Small intestine (tissue), 7 donors: ENCODE measurements around the gene CPD. TPM values are rescaled to one million over a fixed set of nuclear protein-coding genes. Genes with fewer than 3 reads are reported as not detected.

Source experiments
- DNase-seq, 2 donors: peaks; one replicate each; pipeline versions ENCODE4 v3.0.0 to v3.0.0-alpha.2; 2013
- FAIRE-seq: peaks from 2 replicates; lab custom pipeline; 2012; peaks lifted over from hg19 to GRCh38; lab: Jason Lieb, UNC
- H3K27ac ChIP-seq, 3 donors: one replicate each; pipeline ENCODE4 v1.5.1; 2013; ENCODE audit warnings: low read length in 2 of 3, mild to moderate bottlenecking in 2 of 3, control low read depth in 1 of 3, inconsistent platforms in 1 of 3, low read depth in 1 of 3, moderate library complexity in 1 of 3
- H3K27me3 ChIP-seq, 3 donors: one replicate each; pipeline ENCODE4 v1.6.1; 2013; ENCODE audit warnings: low read length in 3 of 3, inconsistent platforms in 1 of 3; ENCODE audit not compliant: control insufficient read depth in 3 of 3, insufficient read depth in 3 of 3
- H3K36me3 ChIP-seq, 3 donors: one replicate each; pipeline ENCODE4 v1.6.1; 2013; ENCODE audit warnings: low read length in 3 of 3, inconsistent platforms in 1 of 3, low read depth in 1 of 3, mild to moderate bottlenecking in 1 of 3, moderate library complexity in 1 of 3; ENCODE audit not compliant: control insufficient read depth in 3 of 3, insufficient read depth in 2 of 3
- H3K4me1 ChIP-seq, 3 donors: one replicate each; pipeline ENCODE4 v1.6.1; 2013; ENCODE audit warnings: low read length in 2 of 3, inconsistent platforms in 1 of 3, low read depth in 1 of 3, mild to moderate bottlenecking in 1 of 3, moderate library complexity in 1 of 3; ENCODE audit not compliant: control insufficient read depth in 3 of 3, insufficient read depth in 2 of 3
- H3K4me3 ChIP-seq, 3 donors: one replicate each; pipeline ENCODE4 v1.5.1; 2013; ENCODE audit warnings: low read length in 3 of 3, control low read depth in 1 of 3, inconsistent platforms in 1 of 3, low read depth in 1 of 3, mild to moderate bottlenecking in 1 of 3, moderate library complexity in 1 of 3
- H3K9me3 ChIP-seq, 2 donors: one replicate each; pipeline ENCODE4 v1.6.1; 2013; ENCODE audit warnings: low read depth in 1 of 2, low read length in 1 of 2; ENCODE audit not compliant: control insufficient read depth in 2 of 2, insufficient read depth in 1 of 2
- WGBS, 3 donors: extraction: QIAGEN DNeasy Blood & Tissue Kit; methylation state at CpG; one replicate each; pipeline ENCODE4 v1.1.7; 2013; 5-methylcytosine and 5-hydroxymethylcytosine counted together
- polyA plus RNA-seq, 4 donors: library from polyadenylated mRNA; stranded (reverse) in 3 of 4; unstranded in 1 of 4; fragments of 200-250 nt in 3 of 4; fragments of 120-200 nt in 1 of 4; gene quantifications; one replicate each; pipeline versions ENCODE4 v1.2.1 to v1.2.3, GENCODE V29; 2013
- donor health status: healthy with polysubstance abuse.
- donor health status: control.
- donor health status: control.
- donor health status: Bipolar disorder and iron deficiency.
- donor health status: healthy.

CPD gene
- polyA plus RNA-seq, 4 donors = 6.2 to 64.1 (median 13.4) TPM

DNA sequence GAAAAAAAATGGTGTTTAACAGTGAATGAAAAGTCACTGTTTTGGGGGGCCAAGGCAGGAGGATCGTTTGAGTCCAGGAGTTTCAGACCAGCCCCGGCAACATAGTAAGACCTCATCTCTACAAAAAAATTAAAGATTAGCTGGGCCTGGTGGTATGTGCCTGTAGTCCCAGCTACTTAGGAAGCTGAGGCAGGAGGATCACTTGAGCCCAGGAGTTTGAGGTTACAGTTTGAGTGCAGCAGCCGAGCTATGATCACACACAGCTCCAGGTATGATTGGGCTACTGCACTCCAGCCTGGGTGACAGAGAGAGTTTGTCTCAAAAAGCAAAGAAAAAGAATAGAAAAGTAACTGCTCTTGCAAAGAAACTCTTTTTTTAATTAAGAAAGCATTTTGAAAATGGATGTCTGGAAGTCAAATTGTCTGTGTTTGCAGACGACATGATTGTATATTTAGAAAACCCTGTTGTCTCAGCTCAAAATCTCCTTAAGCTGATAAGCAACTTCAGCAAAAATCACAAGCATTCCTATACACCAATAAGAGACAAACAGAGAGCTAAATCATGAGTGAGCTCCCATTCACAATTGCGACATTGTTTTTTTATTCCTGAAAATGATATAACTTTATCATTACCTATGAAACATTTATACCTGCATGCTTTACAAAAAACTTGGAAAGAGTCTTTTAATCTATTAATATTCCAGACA lies 20.5 kb upstream of the CPD start:
- Histone ChIP-seq H3K9me3 (peaks cover 0 to 4% of the 10 kb centered on the region in 2 donors), H3K27ac (no peak overlapping the region), H3K4me1 (peaks cover 0 to 9% (median 2%) of the 10 kb centered on the region in 3 donors), H3K4me3 (no peak overlapping the region), H3K36me3 (no peaks in the 10 kb centered on the region), H3K27me3 (peaks cover 0 to 1% (median 0%) of the 10 kb centered on the region in 3 donors)
- DNase-seq = no peak
- 69 to 75% (median 74%) methylated on average over 5 of the region's 5 CpGs for WGBS, 3 donors
- no peak for FAIRE-seq

- DNase-seq (no peak), FAIRE-seq (no peak)
- 70 to 77% (median 76%) methylated on average over 8 of the region's 8 CpGs for WGBS, 3 donors
- H3K4me3 ChIP-seq = no peak overlapping the region
- H3K4me1 ChIP-seq = peaks cover 0 to 9% (median 2%) of the 10 kb centered on the region in 3 donors
- H3K36me3 ChIP-seq = no peaks in the 10 kb centered on the region
- H3K9me3 ChIP-seq = peaks cover 0 to 4% of the 10 kb centered on the region in 2 donors
- no peak overlapping the region for H3K27ac ChIP-seq
- no peaks in the 10 kb centered on the region for H3K27me3 ChIP-seq
These were observed 18.5 kb upstream of the CPD start for GRCh38 chr17:30360086-30360808.

GRCh38 chr17:30361766-30362279 lies 16.9 kb upstream of the CPD start:
- Histone ChIP-seq H3K4me3 (no peak overlapping the region), H3K27ac (no peak overlapping the region), H3K36me3 (no peaks in the 10 kb centered on the region), H3K4me1 (peaks cover 0 to 6% (median 2%) of the 10 kb centered on the region in 3 donors), H3K9me3 (peaks cover 0 to 4% of the 10 kb centered on the region in 2 donors), H3K27me3 (no peaks in the 10 kb centered on the region)
- FAIRE-seq = no peak
- 97 to 99% (median 99%) methylated on average over 4 of the region's 4 CpGs for WGBS, 3 donors
- no peak for DNase-seq

DNA sequence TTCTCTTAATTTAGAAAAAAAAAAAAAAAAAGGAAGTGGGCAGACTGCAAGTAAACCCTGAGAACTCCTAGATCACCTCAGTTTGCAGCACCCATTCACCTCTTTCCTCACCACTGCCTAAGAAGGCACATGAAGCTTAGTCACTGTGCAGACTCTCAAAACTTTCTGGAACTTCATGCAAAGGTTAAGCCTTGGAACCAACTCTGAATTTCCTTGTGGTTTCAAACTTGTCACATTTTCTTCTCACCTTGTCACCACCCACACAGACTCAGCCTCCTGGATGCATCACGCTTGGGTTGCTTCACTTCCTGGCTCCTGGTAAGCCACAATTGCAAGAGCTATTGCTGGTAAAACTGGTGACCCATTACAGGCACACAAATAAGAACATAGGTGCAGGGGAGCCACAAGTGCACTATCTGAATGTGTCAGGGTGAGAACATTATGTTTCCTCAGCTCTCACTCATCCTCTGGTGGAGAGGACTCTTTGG lies 15.0 kb upstream of the CPD start:
- Histone ChIP-seq H3K9me3 (peaks cover 0 to 4% of the 10 kb centered on the region in 2 donors), H3K27ac (no peak overlapping the region), H3K36me3 (no peaks in the 10 kb centered on the region), H3K4me1 (no peaks in the 10 kb centered on the region), H3K4me3 (no peak overlapping the region), H3K27me3 (no peaks in the 10 kb centered on the region)
- WGBS, 3 donors = 47 to 57% (median 56%) methylated on average over 1 of the region's 1 CpG
- DNase-seq = peak in 1 of 2 donors; percentile 77
- no peak for FAIRE-seq

DNA sequence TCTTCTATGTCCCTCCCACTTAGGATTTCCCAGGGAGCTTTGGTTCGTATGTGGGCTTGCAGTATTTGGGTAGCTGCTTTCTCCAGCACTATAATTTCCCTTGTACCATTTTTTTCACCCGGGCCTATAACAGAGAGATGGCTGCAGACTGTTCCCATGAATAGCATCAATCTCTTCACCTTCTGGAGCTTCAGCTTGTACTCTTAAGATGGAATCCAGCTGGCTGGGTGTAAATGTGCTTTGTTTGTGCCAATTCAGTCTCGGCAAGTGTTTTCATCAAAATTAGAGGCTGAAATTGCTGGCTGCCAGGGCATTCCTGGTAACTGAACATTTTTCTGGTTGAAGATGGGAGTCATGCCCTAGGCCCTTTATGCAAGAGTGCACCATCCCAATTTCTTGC lies 12.2 kb upstream of the CPD start:
- DNase-seq = no peak
- no peak overlapping the region for H3K4me3 ChIP-seq
- H3K27ac ChIP-seq = no peak overlapping the region
- no peaks in the 10 kb centered on the region for H3K36me3 ChIP-seq
- peaks cover 0 to 4% of the 10 kb centered on the region in 2 donors for H3K9me3 ChIP-seq
- WGBS, 3 donors = 73 to 93% (median 89%) methylated on average over 3 of the region's 3 CpGs
- FAIRE-seq = no peak
- H3K27me3 ChIP-seq = no peaks in the 10 kb centered on the region
- peaks cover 0 to 3% (median 0%) of the 10 kb centered on the region in 3 donors for H3K4me1 ChIP-seq

DNA sequence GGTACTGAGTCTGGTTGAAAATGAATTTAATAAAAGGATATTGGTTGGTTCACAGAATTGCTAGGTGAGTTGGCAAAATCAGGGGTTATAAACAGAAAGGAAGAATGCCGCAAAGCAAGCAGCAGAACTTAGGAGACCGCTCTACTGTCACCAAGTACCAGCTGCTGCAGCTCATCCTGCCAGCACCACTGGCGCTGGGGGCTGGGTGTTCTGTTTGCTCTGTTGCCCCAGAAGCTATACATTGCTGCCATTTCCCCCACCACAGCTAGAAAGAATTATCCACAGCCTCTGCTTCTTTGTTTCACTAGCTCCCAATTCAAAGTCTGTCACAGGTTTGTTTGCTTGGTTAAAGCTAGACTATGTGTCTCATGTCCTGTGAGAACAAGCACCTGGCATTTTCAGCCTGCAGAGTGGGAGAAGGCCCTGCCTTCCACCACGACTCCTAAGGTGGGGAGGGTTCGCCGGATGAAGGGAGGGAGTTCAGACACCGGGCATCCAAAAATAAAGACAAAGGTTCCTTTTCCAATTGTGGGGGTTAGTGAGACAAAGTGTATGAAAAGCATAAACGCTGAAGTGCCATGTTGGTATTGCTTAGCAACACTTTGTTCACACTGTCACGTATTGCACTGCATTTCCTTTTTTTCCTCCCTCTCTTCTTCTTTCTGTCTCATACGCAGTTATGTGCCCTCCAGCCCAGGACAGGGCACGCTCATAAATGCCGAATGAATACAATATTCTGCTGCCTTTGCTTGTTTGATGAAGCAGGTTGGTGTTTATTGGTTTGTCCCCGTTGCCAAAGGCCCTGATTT lies 9.6 kb upstream of the CPD start:
- 76 to 92% (median 83%) methylated on average over 13 of the region's 13 CpGs for WGBS, 3 donors
- H3K27ac ChIP-seq = no peak overlapping the region
- no peak overlapping the region for H3K4me3 ChIP-seq
- no peaks in the 10 kb centered on the region for H3K27me3 ChIP-seq
- H3K36me3 ChIP-seq = no peaks in the 10 kb centered on the region
- DNase-seq (no peak), FAIRE-seq (no peak)
- H3K9me3 ChIP-seq = no peaks in the 10 kb centered on the region
- H3K4me1 ChIP-seq = peaks cover 0 to 3% (median 0%) of the 10 kb centered on the region in 3 donors

DNA sequence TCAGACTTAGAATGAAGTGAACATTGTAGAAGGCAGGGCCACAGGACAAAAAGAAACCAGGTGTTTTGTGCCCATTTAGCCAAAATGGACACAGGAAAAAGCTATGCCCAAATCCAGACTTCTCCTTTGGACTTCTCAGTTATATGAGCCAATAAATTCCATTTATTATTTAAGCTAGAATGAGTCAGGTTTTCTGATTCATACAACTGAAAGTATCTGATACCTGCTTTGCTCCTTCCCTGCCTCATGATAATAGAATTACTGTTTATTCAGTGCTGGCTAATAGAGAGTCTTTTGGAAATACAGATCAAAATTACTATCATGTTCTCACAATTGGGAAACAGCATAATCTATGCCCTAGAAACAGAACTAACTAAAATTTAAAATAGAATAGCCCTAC lies 8.7 kb upstream of the CPD start:
- peaks cover 0 to 3% (median 0%) of the 10 kb centered on the region in 3 donors for H3K4me1 ChIP-seq
- H3K27me3 ChIP-seq = no peaks in the 10 kb centered on the region
- no peak overlapping the region for H3K4me3 ChIP-seq
- no peak for FAIRE-seq
- peak in 1 of 2 donors; percentile 49 for DNase-seq
- no peak overlapping the region for H3K27ac ChIP-seq
- H3K36me3 ChIP-seq = no peaks in the 10 kb centered on the region
- H3K9me3 ChIP-seq = no peaks in the 10 kb centered on the region

- Histone ChIP-seq H3K4me1 (peaks cover 3 to 9% (median 5%) of the 10 kb centered on the region in 3 donors), H3K27ac (no peak overlapping the region), H3K36me3 (no peaks in the 10 kb centered on the region), H3K9me3 (no peaks in the 10 kb centered on the region), H3K27me3 (no peaks in the 10 kb centered on the region), H3K4me3 (no peak overlapping the region)
- FAIRE-seq = no peak
- 78 to 89% (median 89%) methylated on average over 2 of the region's 2 CpGs for WGBS, 3 donors
- no peak for DNase-seq
These were observed 6.0 kb upstream of the CPD start for GRCh38 chr17:30372755-30373154.
